Right lobe of liver (tissue), 6 donors: ENCODE measurements around the gene DNASE1. TPM values are rescaled to one million over a fixed set of nuclear protein-coding genes. Genes with fewer than 3 reads are reported as not detected.

Experiments used
- ATAC-seq, 4 donors: fragments of 200-7000 bp; cut with Tn5 transposase; one replicate each; pipeline ENCODE4 v1.9.1; 2020; ENCODE audit warnings: mild to moderate bottlenecking in 4 of 4, moderate library complexity in 4 of 4
- DNase-seq, 3 donors: peaks; one replicate each; pipeline ENCODE4 v3.0.0-alpha.2; 2020
- H3K27ac ChIP-seq, 3 donors: fragments of 200-600 bp; one replicate each; pipeline ENCODE4 v1.8.0; 2022
- H3K27me3 ChIP-seq, 2 donors: fragments of 200-600 bp; one replicate each; pipeline ENCODE4 v1.8.0; 2022
- H3K36me3 ChIP-seq, 4 donors: fragments of 200-600 bp; sonication (generic) in 1 of 4; one replicate each; pipeline versions ENCODE4 v1.5.1 to v1.8.0; 2017 to 2022; ENCODE audit warnings: control low read depth in 1 of 4
- H3K4me1 ChIP-seq, 4 donors: fragments of 200-600 bp; sonication (generic) in 1 of 4; one replicate each; pipeline versions ENCODE4 v1.5.1 to v1.8.0; 2017 to 2022; ENCODE audit warnings: control low read depth in 1 of 4
- H3K4me3 ChIP-seq, 3 donors: fragments of 200-600 bp; one replicate each; pipeline ENCODE4 v1.8.0; 2022
- H3K9me3 ChIP-seq, 4 donors: fragments of 200-600 bp; sonication (generic) in 1 of 4; one replicate each; pipeline versions ENCODE4 v1.5.1 to v1.8.0; 2017 to 2022; ENCODE audit warnings: control low read depth in 1 of 4
- CTCF ChIP-seq, 4 donors: fragments of 200-600 bp in 3 of 4; fragments of 450-650 bp in 1 of 4; IDR thresholded peaks; one replicate each; pipeline versions ENCODE4 v1.5.1 to v1.8.0; 2016 to 2022; ENCODE audit warnings: antibody characterized with exemption in 4 of 4, mild to moderate bottlenecking in 2 of 4
- POLR2A ChIP-seq: fragments of 450-650 bp; IDR thresholded peaks from one replicate; pipeline ENCODE4 v1.6.1; 2017; ENCODE audit warnings: antibody characterized with exemption, mild to moderate bottlenecking
- WGBS: methylation state at CpG from one replicate; pipeline ENCODE4 v1.1.6; 2018; ENCODE audit warnings: low coverage, low lambda C conversion rate; ENCODE audit not compliant: insufficient coverage; ENCODE audit errors: missing lambda C conversion rate; 5-methylcytosine and 5-hydroxymethylcytosine counted together
- intact Hi-C, 2 donors: fragments of 100-400 bp; cut with DNase I; formaldehyde crosslinking; loops; one replicate each; pipeline versions ENCODE4 v1.11.2 to v1.14.1; 2022
- total RNA-seq, 6 experiments: library from RNA; depleted of rRNA in 2 of 6; stranded (reverse); fragments of >200 nt in 2 of 6; fragmentation: NEBNext Ultra II Directional in 3 of 6; extraction: Animal tissue kit (Norgen Biotek cat#: 25700) in 3 of 6; gene quantifications; one replicate each; pipeline versions ENCODE4 v1.1.0 to v1.2.4, GENCODE V29; 2016 to 2023
- donor health status: DM: no; HTN: yes; CAD: no.
- donor health status: DM: no; HTN: no; CAD: no.
- donor health status: DM: no; HTN: no; CAD: no.
- donor health status: DM: no; HTN: yes; CAD: no.
- donor health status: DM: no; HTN: yes; CAD: no.

Gene DNASE1
- total RNA-seq, 6 experiments from 2014 or later: 1.4 to 6.2 (median 3.1) TPM

GRCh38 chr16:3643095-3643730 is 11.3 kb upstream of the DNASE1 start:
- Histone ChIP-seq H3K9me3 (no peaks in the 10 kb centered on the region), H3K27me3 (no peaks in the 10 kb centered on the region), H3K4me1 (peaks cover 0 to 9% (median 0%) of the 10 kb centered on the region in 4 donors), H3K36me3 (no peaks in the 10 kb centered on the region), H3K4me3 (no peak overlapping the region), H3K27ac (no peak overlapping the region)
- DNase-seq (peak in 1 of 3 donors; percentile 23), ATAC-seq (no peak)
- WGBS: 86% methylated on average over 4 of the region's 14 CpGs
- TF ChIP-seq POLR2A (no peak), CTCF (IDR thresholded peaks at IDR 0.05) (no peak)
- intact Hi-C loops: no loop called here

- intact Hi-C loops: no loop called here
- peaks cover 0 to 9% (median 0%) of the 10 kb centered on the region in 4 donors for H3K4me1 ChIP-seq
- DNase-seq: peak in 1 of 3 donors; percentile 16
- no peaks in the 10 kb centered on the region for H3K27me3 ChIP-seq
- no peak for ATAC-seq
- H3K36me3 ChIP-seq: no peaks in the 10 kb centered on the region
- no peaks in the 10 kb centered on the region for H3K9me3 ChIP-seq
- H3K27ac ChIP-seq: no peak overlapping the region
- no peak for TF ChIP-seq CTCF (IDR thresholded peaks at IDR 0.05)
- TF ChIP-seq POLR2A: no peak
- 85% methylated on average over 6 of the region's 6 CpGs for WGBS
- H3K4me3 ChIP-seq: no peak overlapping the region
These were observed 9.4 kb upstream of the DNASE1 start for GRCh38 chr16:3645108-3645503.

- peaks cover 0 to 9% (median 0%) of the 10 kb centered on the region in 4 donors for H3K4me1 ChIP-seq
- H3K27ac ChIP-seq: no peak overlapping the region
- peak in 1 of 3 donors; percentile 35 for DNase-seq
- no peaks in the 10 kb centered on the region for H3K9me3 ChIP-seq
- no peaks in the 10 kb centered on the region for H3K36me3 ChIP-seq
- H3K4me3 ChIP-seq: no peak overlapping the region
- WGBS: 88% methylated on average over 5 of the region's 19 CpGs
- TF ChIP-seq POLR2A: no peak
- TF ChIP-seq CTCF (IDR thresholded peaks at IDR 0.05): no peak
- no peaks in the 10 kb centered on the region for H3K27me3 ChIP-seq
- intact Hi-C loops: no loop called here
- peak; percentile 44 to 54 (median 50) for ATAC-seq
These were observed 8.8 kb upstream of the DNASE1 start for GRCh38 chr16:3645504-3646347.

DNA sequence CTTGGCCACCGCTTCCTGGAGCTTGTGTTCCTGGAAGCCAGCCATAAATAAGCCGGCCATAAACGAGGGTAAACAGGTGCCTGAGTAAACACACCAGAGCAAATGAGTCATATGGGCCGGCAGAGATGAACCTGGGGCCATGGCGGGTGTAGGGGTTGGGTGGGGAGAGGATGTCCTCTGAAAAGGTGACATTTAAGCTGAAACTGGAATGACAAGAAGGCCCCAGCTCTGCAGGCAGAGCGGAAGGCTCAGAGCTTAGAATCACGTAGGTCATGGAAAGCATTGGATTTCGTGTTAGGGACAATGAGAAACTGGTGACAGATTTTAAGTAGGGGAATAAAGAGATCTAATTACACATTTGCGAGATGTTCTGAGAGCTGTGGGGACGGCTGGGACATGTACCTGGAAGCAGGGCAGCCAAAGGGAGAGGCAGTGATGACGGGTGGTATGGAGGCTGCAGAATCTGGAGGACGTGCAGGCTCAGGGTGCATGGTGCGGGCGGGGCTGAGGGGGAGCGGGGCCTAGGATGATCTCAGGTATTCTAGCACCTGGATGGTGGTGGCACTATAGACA is 8.1 kb upstream of the DNASE1 start:
- Histone ChIP-seq H3K9me3 (no peaks in the 10 kb centered on the region), H3K4me1 (peaks cover 0 to 9% (median 0%) of the 10 kb centered on the region in 4 donors), H3K4me3 (no peak overlapping the region), H3K27ac (no peak overlapping the region), H3K27me3 (no peaks in the 10 kb centered on the region), H3K36me3 (no peaks in the 10 kb centered on the region)
- ATAC-seq (peak; percentile 64 to 94 (median 80)), DNase-seq (peak in 2 of 3 donors; percentile 45 to 61)
- WGBS: 63% methylated on average over 12 of the region's 15 CpGs
- TF ChIP-seq CTCF (IDR thresholded peaks at IDR 0.05): no peak
- no peak for TF ChIP-seq POLR2A
- intact Hi-C loops: no loop called here
